ENCODE data around the gene ANO7. TPM values are rescaled to one million over a fixed set of nuclear protein-coding genes. Genes with fewer than 3 reads are reported as not detected.

Gene ANO7
- total and polyA plus RNA-seq, 2 of the 8 experiments (the other 6 are each of a cell fraction or from before 2014, with no cell fraction given), result 3.2 to 6.9 TPM

DNA sequence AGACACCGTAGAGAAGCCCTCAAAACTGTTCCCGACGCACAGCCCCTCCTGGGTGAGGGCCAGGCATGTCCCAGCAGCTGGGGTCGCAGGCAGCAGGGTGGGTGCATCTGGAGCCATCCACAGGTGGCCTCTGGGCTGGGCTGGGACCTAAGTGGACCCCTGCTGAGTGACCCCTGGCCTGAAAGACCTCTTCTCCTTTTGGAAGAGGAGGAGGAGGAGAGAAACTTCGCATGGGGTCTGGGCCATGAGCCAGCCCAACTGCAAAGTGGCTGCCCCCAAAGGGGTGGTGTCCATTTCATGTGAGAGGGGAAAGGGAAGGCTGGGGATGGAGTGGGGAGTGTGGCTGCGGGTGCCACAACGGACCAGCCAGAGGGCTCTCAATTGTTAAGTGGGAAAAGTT is 25.1 kb downstream of the ANO7 start:
- H3K23me2 ChIP-seq (ENCODE audit: low read depth, low read length), result peaks cover 5% of the 10 kb centered on the region; the same call in 1 of the 2 replicates
- no peak overlapping the region for H3K23ac ChIP-seq (ENCODE audit: insufficient read length)
- H3K79me1 ChIP-seq (ENCODE audit: low read depth, low read length), result no peaks in the 10 kb centered on the region
- no peak overlapping the region for H2BK5ac ChIP-seq (ENCODE audit: low read depth, low read length)
- ChIA-PET CTCF (ENCODE audit: partially characterized antibody) (no interaction called here), POLR2A (ENCODE audit: partially characterized antibody) (no interaction called here)
- TF ChIP-seq CBX5 (IDR thresholded peaks at IDR 0.05; ENCODE audit: low read depth, low read length) (no peak), SIRT6 (IDR thresholded peaks at IDR 0.05; ENCODE audit: low read length) (no peak), SP1 (IDR thresholded peaks at IDR 0.05; ENCODE audit: low read depth, low read length) (no peak), KDM5A (IDR thresholded peaks at IDR 0.05; ENCODE audit: low read length) (no peak), TBP (IDR thresholded peaks at IDR 0.05; ENCODE audit: low read depth, low read length) (no peak), YY1 (IDR thresholded peaks at IDR 0.05; ENCODE audit: low read depth, low read length) (no peak), SP4 (IDR thresholded peaks at IDR 0.05; ENCODE audit: low read length) (no peak)
- TF ChIP-seq, protein P1, sequence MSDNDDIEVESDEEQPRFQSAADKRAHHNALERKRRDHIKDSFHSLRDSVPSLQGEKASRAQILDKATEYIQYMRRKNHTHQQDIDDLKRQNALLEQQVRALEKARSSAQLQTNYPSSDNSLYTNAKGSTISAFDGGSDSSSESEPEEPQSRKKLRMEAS (IDR thresholded peaks at IDR 0.05), result no peak
- TF ChIP-seq, protein P2, sequence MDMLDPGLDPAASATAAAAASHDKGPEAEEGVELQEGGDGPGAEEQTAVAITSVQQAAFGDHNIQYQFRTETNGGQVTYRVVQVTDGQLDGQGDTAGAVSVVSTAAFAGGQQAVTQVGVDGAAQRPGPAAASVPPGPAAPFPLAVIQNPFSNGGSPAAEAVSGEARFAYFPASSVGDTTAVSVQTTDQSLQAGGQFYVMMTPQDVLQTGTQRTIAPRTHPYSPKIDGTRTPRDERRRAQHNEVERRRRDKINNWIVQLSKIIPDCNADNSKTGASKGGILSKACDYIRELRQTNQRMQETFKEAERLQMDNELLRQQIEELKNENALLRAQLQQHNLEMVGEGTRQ (IDR thresholded peaks at IDR 0.05; ENCODE audit: low read length), result no peak
- TF ChIP-seq, protein P3, sequence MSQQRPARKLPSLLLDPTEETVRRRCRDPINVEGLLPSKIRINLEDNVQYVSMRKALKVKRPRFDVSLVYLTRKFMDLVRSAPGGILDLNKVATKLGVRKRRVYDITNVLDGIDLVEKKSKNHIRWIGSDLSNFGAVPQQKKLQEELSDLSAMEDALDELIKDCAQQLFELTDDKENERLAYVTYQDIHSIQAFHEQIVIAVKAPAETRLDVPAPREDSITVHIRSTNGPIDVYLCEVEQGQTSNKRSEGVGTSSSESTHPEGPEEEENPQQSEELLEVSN (IDR thresholded peaks at IDR 0.05), result no peak
- peaks cover 0 to 16% (median 10%) of the 10 kb centered on the region in 4 experiments; a peak in 6 of 7 replicates for H3K4me1 ChIP-seq (replicated peaks in 1 of 4; ENCODE audit: control insufficient read depth in 3 of 4, insufficient read depth in 4 of 4, low read length in 3 of 4)
- H3K56ac ChIP-seq (replicated peaks; ENCODE audit: insufficient read length, low read depth, low read length), result no peak overlapping the region
- H3K4me3 ChIP-seq (ENCODE audit: extremely low read depth in 1 of 4, insufficient read depth in 2 of 4, low read depth in 3 of 4, low read length in 4 of 4), result no peak overlapping the region
- WGBS, 2 experiments (ENCODE audit: extremely low coverage in 1 of 2, insufficient coverage in 1 of 2, insufficient read length in 1 of 2, insufficient replicate concordance in 2 of 2, low coverage in 1 of 2, low lambda C conversion rate in 2 of 2, missing lambda C conversion rate in 1 of 2), result 87% methylated on average over 7 of the region's 7 CpGs; no CpG with 5 or more reads in 1 of the 2 experiments
- H3K9ac ChIP-seq (replicated peaks in 1 of 4; ENCODE audit: extremely low read depth in 1 of 4, low read depth in 3 of 4, low read length in 3 of 4), result no peak overlapping the region
- H3K27me3 ChIP-seq (replicated peaks in 1 of 4; ENCODE audit: control insufficient read depth in 3 of 4, extremely low read depth in 1 of 4, insufficient read depth in 3 of 4, low read length in 3 of 4), result no peaks in the 10 kb centered on the region
- H4K8ac ChIP-seq (ENCODE audit: extremely low read depth, insufficient read depth, low read length), result no peak overlapping the region
- FAIRE-seq (no peak), DNase-seq (ENCODE audit: low read depth in 1 of 2, low spot score in 2 of 2) (no peak)
- no peak overlapping the region for H3K18ac ChIP-seq (ENCODE audit: extremely low read depth, low read length)
- no peak overlapping the region for H2AFZ ChIP-seq (ENCODE audit: low read length)
- H2AK5ac ChIP-seq (ENCODE audit: low read depth, low read length), result no peak overlapping the region
- no peaks in the 10 kb centered on the region for H3K79me2 ChIP-seq (ENCODE audit: control insufficient read depth in 1 of 2, insufficient read depth in 2 of 2, low read length in 2 of 2)
- H3K14ac ChIP-seq (ENCODE audit: insufficient read length), result no peak overlapping the region
- no peak overlapping the region for H3K27ac ChIP-seq (ENCODE audit: low read depth, low read length)
- H2BK12ac ChIP-seq (ENCODE audit: low read depth, low read length), result no peak overlapping the region
- H2BK20ac ChIP-seq (ENCODE audit: low read length), result no peak overlapping the region
- H4K20me1 ChIP-seq (replicated peaks in 1 of 2; ENCODE audit: control insufficient read depth in 1 of 2, insufficient read depth in 2 of 2, low read length in 2 of 2), result no peaks in the 10 kb centered on the region
- H3K36me3 ChIP-seq (ENCODE audit: control insufficient read depth in 2 of 4, insufficient read depth in 4 of 4, low read length in 3 of 4), result no peaks in the 10 kb centered on the region
- no peak overlapping the region for H3K4me2 ChIP-seq (ENCODE audit: insufficient read depth in 1 of 2, low read depth in 2 of 2, low read length in 2 of 2)
- no peak overlapping the region for H4K5ac ChIP-seq (ENCODE audit: insufficient read length, low read depth, low read length)
- no peak overlapping the region for H2BK15ac ChIP-seq (ENCODE audit: low read length)
- H3K4ac ChIP-seq (replicated peaks; ENCODE audit: insufficient read length, low read depth, low read length), result no peak overlapping the region
- no peaks in the 10 kb centered on the region for H3K9me3 ChIP-seq (ENCODE audit: insufficient read depth in 2 of 2, low read depth in 1 of 2, low read length in 1 of 2)
- no peak overlapping the region for H2BK120ac ChIP-seq (replicated peaks; ENCODE audit: low read depth, low read length)
- H4K91ac ChIP-seq (replicated peaks; ENCODE audit: insufficient read length, low read length), result no peak overlapping the region
